GM21360 (cell line): ENCODE data around the gene CCDC28B.

Source experiments
- ATAC-seq: cut with Tn5 transposase; IDR thresholded peaks from one replicate; pipeline ENCODE4 v1.9.1; 2021; ENCODE audit warnings: mild to moderate bottlenecking, moderate library complexity; ENCODE audit not compliant: unreplicated experiment

CCDC28B gene

DNA sequence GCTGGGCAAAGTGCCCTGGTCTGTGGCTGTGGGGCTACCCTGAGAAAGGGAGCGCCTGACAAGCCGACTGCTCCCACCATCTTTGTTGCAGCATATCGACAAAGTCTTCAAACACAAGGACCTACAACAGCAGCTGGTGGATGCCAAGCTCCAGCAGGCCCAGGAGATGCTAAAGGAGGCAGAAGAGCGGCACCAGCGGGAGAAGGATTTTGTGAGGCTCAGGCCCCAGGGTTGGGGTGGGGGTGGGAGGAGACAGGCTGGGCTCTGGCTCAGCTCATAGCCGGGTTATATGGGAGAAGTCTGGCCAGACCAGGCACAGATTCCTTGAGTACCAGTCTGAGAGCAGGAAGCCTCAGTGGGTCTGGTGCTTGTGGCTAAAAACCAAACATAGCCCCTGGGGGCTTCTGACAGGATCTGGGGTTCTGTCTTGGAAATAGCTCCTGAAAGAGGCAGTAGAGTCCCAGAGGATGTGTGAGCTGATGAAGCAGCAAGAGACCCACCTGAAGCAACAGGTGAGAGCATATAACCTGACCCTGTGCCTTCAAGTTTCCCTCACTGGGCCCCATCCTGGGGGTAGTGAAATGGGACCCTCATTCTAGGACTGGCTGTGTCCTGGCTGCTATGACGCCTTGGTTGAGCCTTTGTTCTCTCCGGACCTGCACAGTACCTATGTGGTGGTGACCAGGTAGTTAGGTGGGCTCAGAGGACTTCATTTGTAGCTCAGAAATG, 8.0 kb upstream of the CCDC28B start:
- no peak for ATAC-seq

DNA sequence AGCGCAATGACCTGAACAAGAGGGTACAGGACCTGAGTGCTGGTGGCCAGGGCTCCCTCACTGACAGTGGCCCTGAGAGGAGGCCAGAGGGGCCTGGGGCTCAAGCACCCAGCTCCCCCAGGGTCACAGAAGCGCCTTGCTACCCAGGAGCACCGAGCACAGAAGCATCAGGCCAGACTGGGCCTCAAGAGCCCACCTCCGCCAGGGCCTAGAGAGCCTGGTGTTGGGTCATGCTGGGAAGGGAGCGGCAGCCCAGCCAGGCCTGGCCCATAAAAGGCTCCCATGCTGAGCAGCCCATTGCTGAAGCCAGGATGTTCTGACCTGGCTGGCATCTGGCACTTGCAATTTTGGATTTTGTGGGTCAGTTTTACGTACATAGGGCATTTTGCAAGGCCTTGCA, 5.4 kb upstream of the CCDC28B start:
- no peak for ATAC-seq

DNA sequence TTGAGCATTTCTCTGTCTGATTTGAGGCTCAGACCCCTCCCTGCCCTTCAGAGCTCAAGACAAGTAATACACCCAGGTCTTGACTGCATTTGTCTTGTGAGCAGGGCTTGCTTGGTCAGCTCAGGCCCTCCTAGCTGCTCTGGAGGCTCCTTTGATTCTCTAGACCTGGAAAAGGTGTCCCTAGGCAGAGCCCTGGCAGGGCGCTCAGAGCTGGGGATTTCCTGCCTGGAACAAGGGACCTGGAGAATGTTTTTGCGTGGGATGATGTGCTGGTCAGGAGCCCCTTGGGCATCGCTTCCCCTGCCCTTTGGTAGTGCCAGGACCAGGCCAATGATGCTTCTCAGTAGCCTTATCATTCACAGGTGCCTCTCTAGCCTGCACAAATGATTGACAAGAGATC, 4.9 kb upstream of the CCDC28B start:
- ATAC-seq: no peak

DNA sequence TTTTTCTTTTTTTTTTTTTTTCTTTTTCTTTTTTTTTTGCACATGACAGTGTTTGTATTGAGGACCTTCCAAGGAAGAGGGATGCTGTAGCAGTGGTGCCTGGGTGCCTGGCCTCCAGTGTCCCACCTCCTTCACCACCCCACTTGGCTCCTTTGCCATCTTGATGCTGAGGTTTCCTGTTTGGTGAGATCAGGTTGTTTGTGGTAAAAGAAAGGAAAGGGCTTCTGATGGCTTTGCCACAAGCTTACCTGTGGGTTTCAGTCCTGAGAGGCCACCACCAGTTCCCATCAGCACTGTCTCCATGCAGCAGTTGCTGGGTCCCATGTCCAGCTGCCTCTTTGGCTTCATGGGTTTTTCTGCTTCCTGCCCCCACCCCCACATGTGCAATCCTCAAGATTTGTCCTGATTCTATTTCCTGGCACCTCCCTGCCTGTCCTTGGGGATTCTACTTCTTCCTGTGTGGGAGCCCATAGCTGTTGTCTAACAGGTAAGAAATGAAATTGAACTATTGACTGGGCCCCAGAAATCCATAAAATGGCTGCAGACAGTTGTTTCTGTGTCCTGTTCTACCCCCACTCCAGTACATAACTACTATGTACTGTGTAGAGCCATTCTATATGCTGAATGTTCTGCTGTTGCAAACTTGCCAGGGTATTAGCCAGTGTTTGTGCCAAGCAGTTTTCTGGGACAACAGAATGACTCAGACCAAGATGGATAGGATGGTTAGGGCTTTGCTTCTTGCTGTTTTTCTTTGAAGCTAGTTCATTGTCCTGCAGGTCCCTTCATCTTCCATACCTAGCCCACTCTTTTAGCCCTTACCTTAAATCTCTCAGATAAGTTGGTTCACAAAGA, 4.2 kb upstream of the CCDC28B start:
- ATAC-seq: no peak

DNA sequence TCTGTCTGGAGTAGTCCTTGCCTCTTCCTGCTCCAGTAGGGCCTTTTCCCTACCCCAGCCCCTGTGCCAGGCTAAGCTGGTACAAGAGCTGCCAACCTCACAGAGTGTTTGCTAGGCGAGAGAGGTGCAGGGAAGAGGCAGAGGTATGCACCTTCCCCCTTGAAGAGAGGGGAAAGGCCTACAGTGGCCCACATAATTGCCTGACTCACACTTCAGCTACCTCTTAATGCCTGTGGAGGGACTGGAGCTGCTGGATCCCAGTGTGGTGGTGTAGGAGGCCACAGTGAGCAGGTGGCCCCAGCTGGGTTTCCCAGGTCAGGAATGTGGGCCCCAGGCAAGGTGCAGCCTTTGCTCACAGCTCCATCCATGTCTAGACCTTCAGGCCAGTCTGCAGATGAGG, 3.3 kb upstream of the CCDC28B start:
- ATAC-seq: no peak

DNA sequence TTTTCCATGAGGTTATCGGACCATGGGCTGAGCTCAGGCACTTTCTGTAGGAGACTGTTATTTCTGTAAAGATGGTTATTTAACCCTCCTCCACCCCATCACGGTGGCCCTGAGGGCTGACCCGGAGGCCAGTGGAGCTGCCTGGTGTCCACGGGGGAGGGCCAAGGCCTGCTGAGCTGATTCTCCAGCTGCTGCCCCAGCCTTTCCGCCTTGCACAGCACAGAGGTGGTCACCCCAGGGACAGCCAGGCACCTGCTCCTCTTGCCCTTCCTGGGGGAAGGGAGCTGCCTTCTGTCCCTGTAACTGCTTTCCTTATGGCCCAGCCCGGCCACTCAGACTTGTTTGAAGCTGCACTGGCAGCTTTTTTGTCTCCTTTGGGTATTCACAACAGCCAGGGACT, 2.6 kb upstream of the CCDC28B start:
- no peak for ATAC-seq

DNA sequence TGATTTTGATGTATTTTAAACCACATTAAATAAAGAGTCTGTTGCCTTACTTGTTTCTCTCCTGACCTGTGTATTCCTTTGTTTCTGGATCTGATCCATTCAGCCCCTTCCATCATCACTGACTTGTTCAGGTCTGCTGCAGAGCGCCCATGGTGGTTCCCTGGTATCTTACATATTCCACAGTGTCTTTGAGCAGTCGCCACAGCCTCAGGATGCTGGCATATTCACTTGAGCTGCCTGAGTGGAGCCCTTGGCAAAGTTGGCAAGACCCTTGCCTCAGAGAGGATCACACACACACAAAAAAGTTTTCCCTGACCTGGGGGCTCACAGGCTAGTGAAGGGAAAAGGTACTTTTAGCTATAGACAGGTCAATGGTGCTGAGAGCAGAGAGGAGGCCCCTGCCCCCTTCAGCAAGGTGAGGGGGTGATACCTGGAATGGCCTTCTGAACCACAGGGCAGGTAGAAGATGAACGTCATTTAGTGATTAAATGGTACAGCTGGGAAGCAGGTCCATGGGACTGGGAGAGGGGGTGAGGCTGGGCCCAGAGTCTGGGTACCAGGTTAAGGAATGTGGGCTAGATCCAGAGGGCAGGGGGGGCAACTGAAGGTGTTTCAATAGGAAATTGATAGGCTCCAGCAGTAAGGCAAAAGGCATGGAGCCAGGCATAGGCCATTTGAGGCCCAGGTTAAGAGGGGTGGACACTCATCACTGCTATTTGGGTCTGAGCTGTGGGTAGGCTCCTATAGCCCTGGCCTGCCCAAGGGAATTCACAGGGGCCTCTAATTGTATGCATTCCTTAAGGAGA, 2.0 kb upstream of the CCDC28B start:
- no peak for ATAC-seq

DNA sequence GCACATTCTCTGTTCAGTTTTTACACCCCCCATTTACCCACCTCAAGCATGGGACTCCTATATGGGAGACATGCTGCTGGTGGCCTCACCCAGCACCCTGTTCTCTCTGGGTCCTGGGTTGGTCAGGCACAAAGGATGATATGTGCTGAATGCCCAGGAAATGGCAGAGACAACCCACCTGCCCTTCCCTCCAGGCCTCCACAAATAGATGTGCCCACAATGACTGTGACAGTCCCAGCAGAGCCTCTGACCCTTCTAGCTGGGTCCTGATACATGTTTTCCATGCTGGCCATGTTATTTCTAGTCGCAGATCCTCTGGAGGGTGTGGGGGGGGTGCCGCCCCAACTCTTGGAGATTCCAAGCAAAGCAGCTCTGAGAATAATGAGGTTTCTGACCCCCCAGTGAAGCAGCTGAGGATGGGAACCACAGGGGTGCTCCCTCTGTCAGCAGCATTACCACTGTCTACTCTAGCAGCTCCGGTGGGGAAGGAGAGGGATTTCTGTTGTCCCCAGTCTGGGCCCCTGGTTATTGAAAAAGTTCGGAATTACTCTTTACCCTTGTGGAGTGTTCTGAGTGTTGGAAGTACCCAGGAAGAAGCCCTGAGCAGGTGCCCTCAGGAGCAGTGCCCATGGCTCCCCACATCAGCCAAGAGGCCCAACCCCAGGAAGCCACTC, 1.2 kb upstream of the CCDC28B start:
- no peak for ATAC-seq

DNA sequence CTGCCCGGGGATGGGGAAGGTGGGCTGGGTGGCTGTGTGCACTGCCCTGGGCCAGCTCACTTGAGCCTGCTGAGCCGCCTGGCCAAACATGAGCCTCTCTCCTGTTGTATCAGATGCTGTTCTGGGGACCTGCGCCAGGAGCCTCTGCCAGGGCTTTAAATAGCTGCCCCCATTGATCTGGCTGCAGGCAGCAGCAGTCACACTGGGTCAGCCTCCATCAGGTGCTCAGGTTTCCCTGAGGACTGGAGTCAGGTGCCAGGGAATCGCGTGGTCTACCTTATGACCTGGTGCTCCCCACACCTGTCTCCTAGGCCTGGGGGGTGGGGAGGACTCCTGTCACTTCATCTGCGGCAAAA, 700 bp upstream of the CCDC28B start:
- ATAC-seq: no peak

DNA sequence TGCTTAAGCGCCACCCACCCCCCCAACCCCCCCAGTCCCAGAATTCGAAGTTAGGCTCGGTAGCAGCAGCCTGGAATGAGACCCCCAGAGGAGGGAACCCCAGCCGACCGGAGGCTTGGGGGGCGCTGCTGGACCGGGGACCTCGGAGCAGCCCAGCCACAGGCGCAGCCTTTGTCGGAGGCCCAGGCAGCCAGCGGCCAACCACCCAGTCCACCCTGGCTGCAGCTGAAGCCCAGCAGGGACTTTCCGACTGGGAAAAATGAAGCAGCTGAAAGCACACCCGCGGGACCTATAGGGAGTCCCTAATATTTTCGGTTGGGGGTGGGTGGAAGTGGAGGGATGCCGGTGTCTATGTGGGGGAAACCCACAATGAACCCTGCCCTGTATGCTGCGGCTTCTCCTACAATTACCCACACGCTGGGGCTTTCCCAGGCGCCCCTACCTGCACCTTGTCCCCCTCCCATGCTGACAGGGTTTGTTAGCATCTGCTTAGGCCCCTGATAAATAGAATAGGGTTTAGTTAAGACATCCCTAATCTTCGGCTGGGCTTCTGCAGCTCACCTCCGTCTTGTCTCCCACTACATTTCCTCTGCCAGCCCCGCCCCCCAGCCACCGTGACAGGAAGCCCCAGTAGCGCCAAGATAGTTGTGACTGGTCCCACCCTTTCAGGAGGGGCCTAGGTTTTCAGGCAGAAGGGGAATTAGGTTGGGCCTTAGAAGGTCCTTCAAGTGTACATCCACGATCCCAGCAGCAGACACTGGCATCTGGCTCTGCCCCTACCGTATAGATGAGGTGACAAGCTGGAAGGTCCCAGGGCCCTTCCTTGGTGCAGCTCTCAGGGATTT, 838 bp downstream of the CCDC28B start:
- ATAC-seq: no peak

DNA sequence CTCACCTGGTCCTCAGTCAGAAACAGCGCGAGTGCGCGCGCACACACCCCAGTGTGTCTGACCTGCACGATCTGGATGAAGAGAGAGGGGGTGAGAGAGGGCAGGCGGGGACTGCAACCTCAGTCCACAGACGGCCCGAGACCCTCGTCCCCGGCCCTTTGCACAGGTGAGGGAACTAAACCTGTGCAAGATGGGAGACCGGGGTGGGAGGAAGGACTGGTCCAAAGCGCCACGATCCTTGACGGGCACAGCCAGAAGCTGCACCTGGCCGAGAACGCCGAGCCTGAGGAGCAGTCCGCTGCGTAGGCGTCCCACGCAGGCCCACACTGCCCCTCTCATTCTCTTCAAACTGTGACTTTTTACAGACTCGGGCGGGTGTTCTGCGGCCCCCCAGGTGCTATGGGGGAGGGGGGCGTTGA, 4.6 kb downstream of the CCDC28B start:
- no peak for ATAC-seq

DNA sequence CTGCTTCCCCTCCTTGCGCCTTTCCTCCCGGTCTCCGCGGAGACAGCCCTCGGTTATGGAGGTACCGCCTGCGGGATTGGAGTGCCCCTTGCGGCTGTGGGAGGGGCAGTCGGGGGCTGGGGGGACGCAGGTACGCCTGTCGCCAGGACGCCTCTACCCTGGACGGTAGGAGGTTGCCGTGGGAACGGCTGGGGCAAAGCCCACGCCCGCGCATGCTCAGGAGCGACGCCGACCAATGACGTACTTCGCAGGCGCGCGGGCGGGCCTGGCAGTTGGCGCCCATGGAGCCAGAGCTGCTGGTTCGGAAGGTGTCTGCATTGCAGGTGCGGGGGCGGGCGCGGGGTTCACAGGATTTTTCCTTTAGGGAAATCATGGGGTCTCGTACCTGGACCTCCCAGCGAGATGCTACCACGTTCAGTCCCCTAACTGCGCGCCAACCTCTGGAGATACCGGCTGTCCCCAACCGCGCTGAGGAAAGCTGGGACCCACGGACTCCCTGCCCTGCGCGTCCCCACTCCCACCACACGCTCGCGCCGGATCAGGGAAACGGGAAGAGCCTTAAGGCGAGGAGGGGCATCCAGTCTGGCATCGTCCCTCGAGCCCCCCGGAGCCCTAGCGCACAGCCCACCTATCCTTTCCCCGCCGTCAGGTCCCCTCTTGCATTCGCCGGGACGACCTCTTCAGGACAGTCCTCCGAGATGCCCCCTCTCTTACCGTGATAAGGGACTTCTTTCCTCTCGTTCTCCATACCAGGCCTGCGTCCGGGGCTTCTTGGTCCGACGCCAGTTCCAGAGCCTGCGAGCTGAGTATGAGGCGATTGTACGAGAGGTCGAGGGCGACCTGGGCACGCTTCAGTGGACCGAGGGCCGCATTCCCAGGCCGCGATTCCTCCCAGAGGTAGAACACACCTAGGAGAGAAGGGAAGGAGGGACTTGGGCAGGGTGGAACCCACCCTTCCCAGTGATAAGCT, 5.3 kb downstream of the CCDC28B start, which contains the start of gene IQCC:
TSS of gene IQCC (plus strand) at position 271 of the 970 bp plus-strand sequence. CDS start at position 282, 11 bp downstream.
- peak; percentile 52 for ATAC-seq

DNA sequence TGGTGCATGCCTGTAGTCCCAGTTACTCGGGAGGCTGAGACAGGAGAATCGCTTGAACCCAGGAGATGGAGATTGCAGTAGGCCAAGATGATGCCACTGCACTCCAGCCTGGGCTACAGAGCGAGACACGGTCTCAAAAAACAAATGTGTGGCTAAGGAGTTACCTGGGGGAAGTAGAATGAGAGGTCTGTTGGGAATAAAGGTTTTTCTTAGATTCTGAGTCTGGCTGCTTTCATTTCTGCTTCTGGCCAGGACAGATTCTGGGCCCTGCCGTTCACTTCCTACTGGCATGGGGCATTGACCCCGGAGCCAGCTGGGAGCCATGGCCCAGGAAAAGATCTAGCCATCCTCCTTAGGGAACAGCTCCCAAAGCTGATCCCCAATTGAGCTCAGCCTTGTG, 8.1 kb downstream of the CCDC28B start:
- no peak for ATAC-seq

DNA sequence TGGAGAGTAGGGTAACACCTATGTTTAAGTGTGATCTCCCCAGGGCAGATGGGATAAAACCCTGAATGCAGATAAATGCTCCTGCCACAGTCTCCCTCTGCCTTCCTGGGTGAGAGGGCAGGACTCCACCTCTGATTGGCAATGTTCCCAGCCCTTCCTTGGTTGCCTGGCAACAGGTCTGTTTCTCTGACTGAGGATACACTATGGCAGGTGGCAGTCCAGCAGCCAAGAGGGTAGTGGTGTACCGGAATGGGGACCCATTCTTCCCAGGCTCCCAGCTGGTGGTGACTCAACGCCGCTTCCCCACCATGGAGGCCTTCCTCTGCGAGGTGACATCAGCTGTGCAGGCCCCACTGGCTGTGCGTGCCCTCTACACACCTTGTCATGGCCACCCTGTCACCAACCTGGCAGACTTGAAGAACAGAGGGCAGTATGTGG, 8.5 kb downstream of the CCDC28B start, which contains the start of gene DCDC2B:
TSS of gene DCDC2B (plus strand) at position 199 of the 438 bp plus-strand sequence. CDS start at position 204, 5 bp downstream.
- ATAC-seq: no peak

DNA sequence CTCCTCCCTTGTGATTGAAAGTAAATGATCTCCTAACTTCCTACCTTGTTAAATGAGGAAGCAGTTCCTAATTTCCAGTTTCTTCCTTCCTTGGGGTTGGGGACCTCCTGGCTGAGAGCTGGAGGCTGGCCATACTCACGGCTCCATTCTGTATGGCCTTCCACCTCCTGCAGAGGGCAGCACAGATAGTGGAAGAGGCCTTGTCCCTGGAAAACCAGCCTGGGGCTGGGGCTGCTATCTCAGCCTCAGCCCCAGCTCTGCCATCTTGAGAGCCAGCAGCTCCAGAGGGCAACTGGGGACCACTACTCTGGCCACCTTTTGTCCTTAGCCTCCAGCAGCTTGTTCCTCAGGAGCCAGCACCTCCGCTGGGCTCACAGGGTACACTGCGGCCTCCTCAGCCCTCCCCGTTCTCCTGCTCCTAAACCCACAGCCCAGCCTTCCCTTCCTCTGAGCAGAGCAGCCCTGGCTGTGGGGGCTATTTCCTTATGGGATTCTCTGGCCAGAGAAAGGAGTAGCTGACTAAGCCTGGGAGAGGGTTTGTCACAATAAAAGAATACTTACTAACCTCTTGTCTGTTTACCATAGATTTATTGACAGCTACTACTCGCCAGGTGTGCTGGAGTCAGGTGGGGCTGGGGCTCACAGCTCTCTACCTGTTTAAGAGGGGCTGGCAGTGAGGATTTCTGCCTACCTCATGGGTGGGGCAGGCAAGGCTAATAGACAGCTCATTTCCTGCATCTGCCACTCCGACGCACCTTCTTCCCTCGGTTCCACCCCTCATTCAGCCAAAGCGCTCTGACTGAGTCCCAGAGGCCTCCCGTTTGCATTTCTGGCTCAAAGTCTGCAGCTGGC, 15.5 kb downstream of the CCDC28B start:
- ATAC-seq: no peak

DNA sequence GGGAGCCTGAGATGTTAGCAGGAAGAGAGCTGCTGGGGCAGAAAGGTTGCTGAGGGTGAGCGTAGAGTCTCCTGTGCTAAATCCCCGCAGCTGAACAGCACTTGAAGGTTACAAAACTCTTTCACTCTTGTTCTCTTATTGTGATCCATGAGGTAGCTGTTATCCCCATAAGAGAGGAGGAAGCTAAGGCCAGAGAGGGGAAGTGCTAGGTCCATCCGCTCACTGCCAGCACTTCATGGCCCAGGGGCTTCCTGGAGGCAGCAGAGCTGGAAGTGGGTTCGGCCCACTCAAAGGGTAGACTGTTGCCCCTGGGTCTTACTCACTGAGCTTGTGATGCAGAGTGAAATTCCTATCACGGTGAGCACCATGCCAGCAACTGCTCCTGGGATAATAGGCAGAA, 16.2 kb downstream of the CCDC28B start:
- ATAC-seq: no peak

DNA sequence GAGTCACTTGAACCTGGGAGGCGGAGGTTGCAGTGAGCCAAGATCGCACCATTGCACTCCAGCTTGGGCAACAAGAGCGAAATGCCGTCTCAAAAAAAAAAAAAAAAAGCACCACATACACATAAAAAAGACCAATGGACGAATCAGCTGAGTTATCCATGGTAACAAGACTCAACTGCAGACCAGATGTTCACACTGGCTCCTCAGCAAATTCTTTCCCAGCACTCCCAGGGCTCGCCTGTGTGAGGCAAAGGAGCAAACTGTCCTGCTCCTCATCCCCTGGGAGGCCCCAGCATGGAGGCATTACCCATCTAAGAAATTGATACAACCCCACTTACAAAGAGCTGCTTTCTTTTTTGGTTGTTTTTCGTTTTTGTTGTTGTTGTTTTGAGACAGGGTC, 18.6 kb downstream of the CCDC28B start:
- ATAC-seq: no peak
